ENCODE measurements around the gene MICALL1.
A peak's percentile ranks its signal among the peaks of the same experiment; 100 is the strongest.
"Not testable (repeated sequence)": the region's sequence is repeated elsewhere in the genome, so short reads cannot be mapped to it uniquely, and the experiment has no call there.

The MICALL1 gene

DNA sequence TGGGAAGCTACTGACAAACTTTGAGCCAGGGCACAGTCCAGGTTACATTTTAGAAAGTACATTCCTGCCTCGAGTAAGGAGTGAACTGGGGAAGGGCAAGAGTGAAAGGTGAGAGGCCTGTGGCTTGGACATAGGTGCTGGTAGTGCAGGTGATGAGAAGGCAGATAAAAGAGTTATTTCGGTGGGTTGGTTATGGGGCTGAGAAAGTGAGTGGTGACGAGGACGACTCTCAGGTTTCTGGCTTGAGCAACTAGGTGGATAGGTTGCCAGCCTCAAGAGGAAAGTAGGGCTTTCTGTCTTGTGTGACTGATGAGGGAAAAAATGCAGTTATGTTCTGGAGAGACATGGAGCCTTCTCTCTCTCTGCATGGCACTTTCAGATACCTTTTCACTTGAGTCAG, 51.1 kb downstream of the MICALL1 start:
- no peak for DNase-seq (ENCODE audit: low spot score)

- DNase-seq (ENCODE audit: low spot score), result no peak
These were observed 53.2 kb downstream of the MICALL1 start for GRCh38 chr22:37959231-37959825.

DNA sequence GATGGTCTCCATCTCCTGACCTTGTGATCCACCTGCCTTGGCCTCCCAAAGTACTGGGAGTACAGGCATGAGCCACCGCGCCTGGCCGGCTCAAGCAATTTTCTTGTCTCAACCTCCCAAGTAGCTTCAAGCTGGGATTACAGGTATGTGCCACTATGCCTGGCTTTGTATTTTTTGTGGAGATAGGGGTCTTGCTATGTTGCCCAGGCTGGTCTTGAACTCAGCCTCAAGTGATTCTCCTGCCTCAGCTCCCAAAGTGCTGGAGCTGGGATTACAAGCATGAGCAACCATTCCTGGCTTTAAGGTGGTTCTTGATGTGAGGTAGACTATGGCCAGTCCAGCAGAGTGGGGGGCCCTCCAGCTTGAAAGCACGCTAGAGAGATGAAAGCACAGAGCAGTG, 55.0 kb downstream of the MICALL1 start:
- DNase-seq (ENCODE audit: low spot score), result no peak

- no peak for DNase-seq (ENCODE audit: low spot score)
These were observed 60.0 kb downstream of the MICALL1 start for GRCh38 chr22:37965940-37966664.

- DNase-seq (ENCODE audit: low spot score), result no peak
These were observed 61.0 kb downstream of the MICALL1 start for GRCh38 chr22:37967147-37967546.

DNA sequence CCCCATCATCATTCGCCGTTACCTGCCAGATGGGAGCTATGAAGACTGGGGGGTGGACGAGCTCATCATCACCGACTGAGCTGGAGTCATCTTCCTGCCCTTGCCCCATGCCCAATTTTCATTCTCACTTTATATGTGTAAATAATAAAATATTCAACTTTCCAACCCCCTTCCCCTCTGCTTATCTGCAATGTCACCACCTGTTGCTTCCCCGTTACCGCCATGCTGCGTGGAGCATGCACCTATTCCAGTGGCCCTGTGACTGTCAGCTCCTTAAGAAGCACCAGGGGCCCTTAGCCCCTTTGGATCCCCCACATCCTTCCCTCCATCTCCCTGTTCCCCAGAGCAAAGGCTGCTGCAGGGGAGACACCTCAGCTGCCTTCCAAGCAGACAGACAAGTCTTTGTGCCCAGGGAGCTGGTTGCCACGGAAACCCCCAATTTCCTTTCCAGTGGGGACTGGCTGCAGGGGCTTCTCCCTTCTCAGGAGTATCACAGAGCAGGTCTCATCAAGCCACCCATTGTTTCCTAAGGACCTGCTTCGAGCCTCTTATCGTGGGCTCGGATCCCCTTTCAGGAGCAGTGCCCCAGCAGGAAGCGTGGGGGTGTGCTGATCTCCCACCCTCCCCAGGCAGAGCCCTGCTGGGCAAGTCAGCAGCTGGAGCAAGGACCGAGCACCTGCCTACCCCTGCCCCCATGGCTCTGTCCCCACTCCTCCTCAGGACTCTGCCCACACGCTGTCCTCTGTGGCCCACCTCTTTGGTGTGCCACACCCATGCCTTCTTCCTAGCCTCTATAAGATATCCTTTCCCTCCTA, 61.7 kb downstream of the MICALL1 start:
- no peak for DNase-seq (ENCODE audit: low spot score)

- no peak for DNase-seq (ENCODE audit: low spot score)
These were observed 62.6 kb downstream of the MICALL1 start for GRCh38 chr22:37968452-37969251.

DNA sequence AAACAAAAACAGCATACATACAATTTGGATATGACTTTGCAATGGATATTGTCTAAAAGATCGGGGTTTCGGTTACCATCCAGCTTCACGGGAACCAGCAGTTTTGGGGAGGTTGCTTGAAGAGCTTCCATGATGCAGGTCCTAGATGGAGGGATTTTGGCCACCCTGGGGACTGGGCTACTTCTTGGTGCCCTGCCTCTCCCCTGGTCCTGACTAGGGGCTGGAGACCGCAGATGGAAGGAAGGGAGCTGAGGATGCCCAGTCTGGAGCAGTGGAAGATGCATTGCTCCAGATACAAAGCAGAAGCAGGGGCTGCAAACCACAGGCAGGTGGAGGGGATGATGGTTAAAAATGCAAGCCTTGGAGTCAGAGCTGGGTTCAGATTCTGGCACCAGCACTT, 64.8 kb downstream of the MICALL1 start:
- DNase-seq (ENCODE audit: low spot score), result no peak

DNA sequence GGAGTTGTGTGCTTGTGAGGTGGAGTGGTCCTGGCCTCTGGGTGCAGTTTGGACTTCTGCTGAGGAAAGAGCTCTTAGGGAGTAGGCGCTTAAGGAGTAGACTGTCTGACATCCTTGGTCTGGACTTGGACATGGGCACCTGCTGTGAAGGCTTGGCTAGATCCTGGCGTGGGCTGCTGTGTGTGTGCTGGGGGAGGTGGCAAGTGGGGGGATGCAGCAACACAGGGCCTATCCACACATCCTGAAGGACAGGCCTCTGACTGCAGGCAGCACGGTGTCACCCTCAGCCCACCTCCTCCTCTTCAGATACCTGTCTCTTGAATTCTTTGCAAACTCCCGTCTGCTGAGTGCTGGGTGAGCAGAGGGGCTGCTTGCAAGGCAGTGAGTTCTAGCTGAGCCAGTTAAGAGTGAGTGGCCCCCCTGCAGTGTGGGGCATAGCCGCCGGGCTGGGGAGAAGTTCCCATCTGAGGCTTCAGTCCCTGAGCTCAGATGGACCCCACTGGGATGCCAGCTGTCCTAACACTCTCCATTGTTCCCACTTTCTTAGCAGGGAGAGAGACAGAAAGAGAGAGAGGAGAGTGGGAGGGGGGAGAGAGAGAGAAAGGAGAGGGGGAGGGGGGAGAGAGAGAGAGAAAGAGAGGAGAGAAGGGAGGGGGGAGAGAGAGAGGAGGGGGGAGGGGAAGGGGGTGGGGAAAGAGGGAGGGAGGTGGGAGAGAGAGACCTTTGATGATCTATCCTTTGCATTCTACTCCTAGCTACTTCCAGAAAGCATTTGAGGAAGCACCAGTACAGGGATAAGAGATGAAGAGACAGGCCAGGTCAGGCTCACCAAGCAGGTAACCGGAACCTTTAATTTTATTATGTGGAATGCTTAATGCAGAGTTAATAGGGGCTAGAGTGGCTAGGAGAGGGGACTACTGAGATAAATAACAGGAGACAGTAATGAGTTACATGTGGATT, 65.7 kb downstream of the MICALL1 start:
- peak; percentile 66 for DNase-seq (ENCODE audit: low spot score)

DNA sequence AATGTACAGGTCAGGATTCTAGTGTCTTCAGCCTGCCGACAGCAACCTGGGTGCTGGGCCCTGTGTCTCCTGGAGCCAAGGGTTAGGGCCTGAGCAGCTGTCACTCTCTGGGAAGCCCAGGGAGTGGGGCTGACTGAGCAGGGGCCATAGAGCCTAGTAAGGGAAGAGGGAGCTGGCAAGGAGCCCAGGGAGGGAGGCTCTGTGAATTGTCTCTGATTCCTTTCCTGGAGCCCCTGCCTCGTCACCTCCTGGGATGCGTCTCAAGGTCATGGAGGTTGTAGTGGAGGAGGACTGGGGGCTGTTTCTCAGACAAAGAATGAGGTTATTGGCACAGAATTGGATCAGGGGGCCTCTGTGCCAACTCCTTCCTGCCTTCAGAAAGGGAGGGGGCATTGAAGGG, 66.4 kb downstream of the MICALL1 start:
- DNase-seq (ENCODE audit: low spot score), result no peak

- DNase-seq (ENCODE audit: low spot score), result no peak
These were observed 67.4 kb downstream of the MICALL1 start for GRCh38 chr22:37973271-37974170.

- no peak for DNase-seq (ENCODE audit: low spot score)
These were observed 69.1 kb downstream of the MICALL1 start for GRCh38 chr22:37975153-37975552.

DNA sequence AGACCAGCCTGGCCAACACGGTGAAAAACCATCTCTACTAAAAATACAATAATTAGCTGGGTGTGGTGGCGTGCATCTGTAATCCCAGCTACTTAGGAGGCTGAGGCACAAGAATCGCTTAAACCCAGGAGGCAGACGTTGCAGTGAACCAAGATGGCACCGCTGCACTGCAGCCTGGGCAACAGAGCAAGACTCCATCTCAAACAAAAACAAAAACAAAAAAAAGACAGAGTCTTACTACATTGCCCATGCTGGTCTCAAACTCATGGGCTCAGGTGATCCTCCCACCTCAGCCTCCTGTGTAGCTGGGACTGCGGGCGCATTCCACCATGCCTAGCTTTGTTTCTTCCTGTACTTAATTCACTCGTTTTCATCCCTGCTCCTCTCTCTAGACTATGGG, 69.9 kb downstream of the MICALL1 start:
- not testable (repeated sequence) for DNase-seq (ENCODE audit: low spot score)

DNA sequence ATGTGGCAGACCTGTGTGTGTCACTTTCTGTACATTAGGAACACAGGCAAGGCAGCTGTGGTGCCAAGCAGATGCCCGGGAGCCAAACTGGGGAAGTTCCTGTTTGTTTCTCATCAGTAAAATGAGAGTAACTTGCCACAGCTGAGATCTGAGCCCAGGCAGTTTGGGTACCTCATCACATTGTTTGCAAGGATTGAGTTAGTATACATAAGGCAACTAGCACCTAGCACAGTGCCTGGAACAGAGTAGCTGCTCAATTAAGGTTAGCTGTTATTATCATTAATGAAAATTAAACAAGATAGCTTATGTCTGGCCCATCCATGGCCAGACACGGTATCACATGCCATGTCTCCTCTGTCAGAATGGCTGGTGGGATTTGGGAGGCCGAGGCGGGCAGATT, 70.5 kb downstream of the MICALL1 start:
- DNase-seq (ENCODE audit: low spot score), result no peak

GRCh38 chr22:37979782-37980181, 73.7 kb downstream of the MICALL1 start:
- DNase-seq (ENCODE audit: low spot score), result peak; percentile 75

- DNase-seq (ENCODE audit: low spot score), result no peak
These were observed 75.3 kb downstream of the MICALL1 start for GRCh38 chr22:37981282-37982011.

GRCh38 chr22:37982151-37982785, 76.2 kb downstream of the MICALL1 start:
- no peak for DNase-seq (ENCODE audit: low spot score)

DNA sequence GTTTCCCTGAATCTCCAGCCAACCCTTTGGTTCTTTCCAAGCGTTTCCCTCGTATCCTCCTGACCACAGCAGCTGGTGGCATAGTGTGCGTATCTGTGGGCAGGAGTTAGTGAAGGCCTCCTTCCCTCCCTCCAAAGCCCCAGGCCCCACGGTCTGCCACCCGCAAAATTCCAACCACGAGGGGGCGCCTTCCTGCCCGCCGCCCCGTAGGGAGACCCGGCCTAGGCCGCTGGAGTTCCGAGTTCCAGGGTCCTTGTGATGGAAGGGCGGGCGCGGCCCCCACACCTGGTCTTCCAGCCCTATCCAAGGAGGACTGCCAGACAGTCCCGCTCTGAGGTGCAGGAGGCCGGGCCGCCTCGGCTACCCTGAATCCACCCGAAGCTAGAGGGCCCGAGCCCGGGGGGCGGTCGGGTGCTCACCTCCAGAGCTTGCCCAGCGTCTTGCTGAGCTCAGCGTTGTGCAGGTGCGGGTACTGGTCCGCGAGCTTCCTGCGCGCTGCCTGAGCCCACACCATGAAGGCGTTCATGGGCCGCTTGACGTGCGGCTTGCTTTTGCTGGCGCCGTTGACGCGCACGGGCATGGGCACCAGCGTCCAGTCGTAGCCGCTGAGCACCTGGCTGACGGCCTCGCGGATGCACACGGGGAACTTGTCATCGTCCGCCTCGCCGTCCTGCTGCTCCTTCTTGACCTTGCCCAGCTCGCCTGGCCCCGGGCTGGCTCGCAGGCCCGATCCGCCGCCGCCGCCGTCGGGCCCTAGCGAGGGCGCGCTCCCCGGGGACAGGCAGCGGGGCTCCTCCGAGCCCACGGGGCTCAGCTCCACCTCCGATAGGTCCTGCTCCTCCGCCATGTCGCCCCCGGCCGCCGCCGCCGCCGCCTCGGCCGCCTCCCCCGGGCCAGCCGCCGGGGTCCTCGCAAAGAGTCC, 77.1 kb downstream of the MICALL1 start:
- DNase-seq (ENCODE audit: low spot score), result peak; percentile 95
